BE2C (cell line): ENCODE data around the gene PSMD2.

Experiments used
- DNase-seq: peaks from one replicate; pipeline ENCODE4 v3.0.0-alpha.2; 2020
- H3K27me3 ChIP-seq: fragments of 250-450 bp; sonication (Bioruptor Pico); 2 replicates; pipeline ENCODE4 v1.5.1; 2020; ENCODE audit warnings: mild to moderate bottlenecking
- H3K36me3 ChIP-seq: fragments of 250-450 bp; sonication (Bioruptor Pico); 2 replicates; pipeline ENCODE4 v1.5.1; 2020; ENCODE audit warnings: mild to moderate bottlenecking
- H3K4me1 ChIP-seq: fragments of 250-450 bp; sonication (Bioruptor Pico); 2 replicates; pipeline ENCODE4 v1.5.1; 2020
- H3K4me3 ChIP-seq: 2 replicates; pipeline ENCODE4 v1.5.1; 2011; ENCODE audit warnings: low read depth, low read length
- H3K9me3 ChIP-seq: fragments of 250-450 bp; sonication (Bioruptor Pico); 2 replicates; pipeline ENCODE4 v1.5.1; 2020
- CTCF ChIP-seq: IDR thresholded peaks from 2 replicates; pipeline ENCODE4 v1.5.1; 2012; ENCODE audit warnings: mild to moderate bottlenecking, low read depth, low read length

PSMD2 gene

GRCh38 chr3:184317201-184317600 lies 18.2 kb downstream of the PSMD2 start:
- no peaks in the 10 kb centered on the region for H3K9me3 ChIP-seq
- H3K27me3 ChIP-seq = no peaks in the 10 kb centered on the region
- no peak for DNase-seq
- H3K4me3 ChIP-seq = no peak overlapping the region; the same call in 1 of the 2 replicates
- no peak for TF ChIP-seq CTCF
- H3K36me3 ChIP-seq = peaks cover 68% of the 10 kb centered on the region
- H3K4me1 ChIP-seq = peaks cover 19% of the 10 kb centered on the region

GRCh38 chr3:184320104-184320445 lies 21.0 kb downstream of the PSMD2 start:
- DNase-seq = peak; percentile 92
- Histone ChIP-seq H3K4me1 (peaks cover 19% of the 10 kb centered on the region), H3K4me3 (no peak overlapping the region; the same call in 1 of the 2 replicates), H3K27me3 (no peaks in the 10 kb centered on the region), H3K36me3 (peaks cover 93% of the 10 kb centered on the region), H3K9me3 (no peaks in the 10 kb centered on the region)
- TF ChIP-seq CTCF = no peak

GRCh38 chr3:184321666-184322065 lies 22.6 kb downstream of the PSMD2 start:
- no peak for DNase-seq
- no peaks in the 10 kb centered on the region for H3K9me3 ChIP-seq
- no peak overlapping the region for H3K4me3 ChIP-seq
- no peaks in the 10 kb centered on the region for H3K27me3 ChIP-seq
- H3K36me3 ChIP-seq = peaks cover 97% of the 10 kb centered on the region
- no peak for TF ChIP-seq CTCF
- peaks cover 15% of the 10 kb centered on the region for H3K4me1 ChIP-seq

GRCh38 chr3:184322731-184323487 lies 23.9 kb downstream of the PSMD2 start:
- DNase-seq = no peak
- Histone ChIP-seq H3K36me3 (peaks cover 97% of the 10 kb centered on the region), H3K27me3 (no peaks in the 10 kb centered on the region), H3K4me1 (peaks cover 12% of the 10 kb centered on the region), H3K4me3 (no peak overlapping the region), H3K9me3 (no peaks in the 10 kb centered on the region)
- TF ChIP-seq CTCF = no peak

GRCh38 chr3:184323696-184324095 lies 24.7 kb downstream of the PSMD2 start:
- peaks cover 97% of the 10 kb centered on the region for H3K36me3 ChIP-seq
- DNase-seq = no peak
- no peak for TF ChIP-seq CTCF
- H3K4me1 ChIP-seq = peaks cover 8% of the 10 kb centered on the region
- H3K9me3 ChIP-seq = no peaks in the 10 kb centered on the region
- no peaks in the 10 kb centered on the region for H3K27me3 ChIP-seq
- H3K4me3 ChIP-seq = no peak overlapping the region

- Histone ChIP-seq H3K4me1 (no peaks in the 10 kb centered on the region), H3K27me3 (no peaks in the 10 kb centered on the region), H3K4me3 (no peak overlapping the region), H3K36me3 (peaks cover 100% of the 10 kb centered on the region), H3K9me3 (no peaks in the 10 kb centered on the region)
- TF ChIP-seq CTCF = no peak
- DNase-seq = no peak
Observed at GRCh38 chr3:184325269-184325668, 26.2 kb downstream of the PSMD2 start.
